GM12873 (cell line): ENCODE results near the gene SLC4A2.

Source experiments
- CTCF ChIP-seq: IDR thresholded peaks from 2 replicates; pipeline ENCODE4 v1.5.1; 2012; ENCODE audit warnings: low read depth, mild to moderate bottlenecking, moderate library complexity, low read length, control low read depth; ENCODE audit not compliant: insufficient read depth; ENCODE audit errors: missing control alignments

SLC4A2 gene

GRCh38 chr7:151125470-151125845, 66.1 kb downstream of the SLC4A2 start:
- TF ChIP-seq CTCF = no peak

DNA sequence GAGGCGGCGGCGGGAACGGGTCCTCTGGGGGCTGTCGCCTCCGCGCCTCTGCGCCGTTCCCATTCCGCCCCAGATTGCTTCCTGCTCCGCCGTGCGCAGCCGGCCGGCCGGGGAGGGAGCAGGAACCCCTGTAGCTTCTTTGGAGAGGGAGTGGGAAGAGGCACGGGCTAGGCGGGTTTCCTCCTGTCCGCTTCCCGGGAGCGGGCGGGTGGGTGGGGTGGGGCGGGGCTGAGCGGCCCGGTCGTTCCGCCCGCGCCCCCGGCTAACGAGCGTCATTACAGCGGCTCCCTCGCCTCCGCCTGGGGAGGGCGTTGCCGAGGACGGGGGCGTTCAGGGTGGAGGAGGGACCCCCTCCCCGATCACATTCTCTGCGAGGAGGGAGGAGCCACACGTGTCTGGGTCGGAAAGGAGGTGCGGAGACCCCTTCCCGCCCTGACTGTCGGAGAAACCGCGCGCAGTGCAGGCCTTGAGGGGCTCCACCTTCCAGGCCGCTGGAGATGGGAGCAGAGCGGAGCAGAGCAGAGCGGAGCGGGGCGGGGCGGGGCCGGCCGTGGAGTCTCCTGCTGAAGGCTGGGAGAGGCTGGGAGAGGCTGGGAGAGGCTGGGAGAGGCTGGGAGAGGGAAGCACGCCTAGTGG, 66.6 kb downstream of the SLC4A2 start:
- TF ChIP-seq CTCF = no peak
